BLaER1 treated with 17β-estradiol and CSF1 and Interleukin-3, amounts not matched to agents 10 nM and 100 nM (cell line): ENCODE measurements around the gene SMTNL1.

ENCODE experiments used
- H3K27ac ChIP-seq, 11 experiments: shearing (Covaris generic); formaldehyde crosslinking; 2 replicates each; pipeline ENCODE4 v1.8.1; 2022
- H3K27me3 ChIP-seq, 11 experiments: shearing (Covaris generic); formaldehyde crosslinking; 2 replicates each; pipeline ENCODE4 v1.8.1; 2022
- H3K36me3 ChIP-seq, 11 experiments: shearing (Covaris generic); formaldehyde crosslinking; 2 replicates each; pipeline ENCODE4 v1.8.1; 2022
- H3K4me1 ChIP-seq, 10 experiments: shearing (Covaris generic); formaldehyde crosslinking; 2 replicates each; pipeline ENCODE4 v1.8.1; 2022
- H3K4me2 ChIP-seq, 11 experiments: shearing (Covaris generic); formaldehyde crosslinking; 2 replicates each; pipeline ENCODE4 v1.8.1; 2022
- H3K4me3 ChIP-seq, 10 experiments: shearing (Covaris generic); formaldehyde crosslinking; 2 replicates each; pipeline ENCODE4 v1.8.1; 2022
- H3K9ac ChIP-seq, 11 experiments: shearing (Covaris generic); formaldehyde crosslinking; 2 replicates each; pipeline ENCODE4 v1.8.1; 2022
- H3K9me3 ChIP-seq, 11 experiments: shearing (Covaris generic); formaldehyde crosslinking; replicated peaks in 1 of 11; 2 replicates each; pipeline ENCODE4 v1.8.1; 2022
- H4K20me1 ChIP-seq, 11 experiments: shearing (Covaris generic); formaldehyde crosslinking; 2 replicates each; pipeline ENCODE4 v1.8.1; 2022
- Cebpa-rat ChIP-seq, 11 experiments: shearing (Covaris generic); IDR thresholded peaks; 2 replicates each; pipeline ENCODE4 v1.8.1; 2022

The SMTNL1 gene

DNA sequence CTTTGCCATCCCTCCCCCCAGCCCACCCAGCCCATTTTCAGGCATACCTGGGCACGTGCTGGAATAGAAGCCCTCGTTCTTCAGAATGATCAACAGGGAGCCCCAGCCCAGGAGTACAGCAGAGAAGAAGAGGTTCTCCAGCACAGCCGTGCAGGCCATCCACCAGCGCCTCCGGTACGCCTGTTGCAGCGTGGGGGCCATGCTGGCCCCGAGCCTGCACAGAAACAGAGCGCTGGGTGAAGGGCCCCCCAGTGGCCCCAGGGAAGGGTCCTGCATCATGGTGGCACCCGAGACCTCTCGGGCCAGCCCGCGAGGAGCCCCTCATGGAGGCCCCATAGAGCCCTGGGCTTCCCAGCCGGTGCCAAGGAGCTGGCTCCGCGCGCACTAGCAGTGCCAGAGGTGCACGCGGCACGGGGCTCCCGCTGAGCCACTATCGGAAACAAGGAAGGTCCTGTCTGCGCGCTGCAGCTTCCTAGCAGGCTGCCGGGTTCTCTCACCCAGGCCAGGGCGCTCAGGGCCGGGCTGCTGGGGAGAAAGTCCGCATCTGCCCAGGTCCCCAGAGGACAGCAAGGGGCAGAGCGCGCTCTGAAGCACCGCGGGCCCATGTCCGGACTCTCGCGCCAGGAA, 23.4 kb upstream of the SMTNL1 start:
- Histone ChIP-seq H3K9me3 (no peaks in the 10 kb centered on the region), H3K4me2 (peak overlapping the region; percentile 93 to 100 (median 97)), H3K4me3 (peak overlapping the region; percentile 79 to 97 (median 88)), H3K9ac (peak overlapping the region; percentile 75 to 90 (median 85); a peak in 21 of 22 replicates), H3K27ac (peak overlapping the region in 10 of 11 experiments; percentile 20 to 88 (median 78); a peak in 19 of 22 replicates), H3K27me3 (no peaks in the 10 kb centered on the region), H3K36me3 (peaks cover 0 to 29% (median 12%) of the 10 kb centered on the region in 11 experiments; a peak in 11 of 22 replicates), H3K4me1 (peaks cover 18 to 47% (median 36%) of the 10 kb centered on the region in 10 experiments), H4K20me1 (peaks cover 0 to 27% (median 10%) of the 10 kb centered on the region in 11 experiments; a peak in 13 of 22 replicates)
- TF ChIP-seq Cebpa-rat (IDR thresholded peaks at IDR 0.05), result no peak

DNA sequence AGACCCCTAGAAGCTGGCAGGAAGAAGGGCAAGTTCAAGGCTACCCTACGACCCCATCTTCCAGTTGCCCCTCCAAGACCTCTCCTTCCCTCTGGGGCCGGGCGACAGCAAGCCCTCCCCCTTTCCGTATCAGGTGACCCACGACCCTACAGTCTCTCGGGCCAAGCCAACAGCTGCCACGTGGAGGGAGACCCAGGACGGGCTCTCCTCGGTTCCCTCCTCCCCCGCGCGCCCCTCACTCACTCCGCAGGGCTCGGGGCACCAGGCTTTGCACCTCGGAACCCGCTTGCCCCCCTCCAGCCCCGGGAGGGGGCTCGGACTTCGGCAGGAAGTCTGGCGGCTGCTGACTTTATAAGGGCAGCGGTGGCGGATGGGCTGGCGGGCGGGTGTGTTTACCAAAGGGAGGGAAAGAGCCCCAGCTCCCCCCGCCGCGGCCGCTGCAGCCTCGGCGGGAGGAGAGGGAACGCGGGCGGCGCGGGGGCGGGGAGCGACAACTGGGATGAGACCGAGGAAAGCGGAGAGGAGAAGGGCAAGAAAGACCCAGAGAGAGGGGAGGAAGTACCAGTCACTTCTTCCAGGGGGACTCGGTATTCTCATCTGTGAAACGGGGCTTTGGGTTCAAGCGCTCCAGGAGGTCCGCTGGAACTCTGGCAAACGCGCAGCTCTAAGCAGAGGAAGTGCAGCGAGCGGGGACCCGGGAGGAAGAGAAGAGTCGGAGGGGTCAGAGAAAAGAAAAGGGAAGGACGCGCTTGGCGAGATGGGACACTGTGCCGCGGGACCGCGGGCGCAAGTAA, 22.7 kb upstream of the SMTNL1 start:
- peak overlapping the region; percentile 93 to 100 (median 97) for H3K4me2 ChIP-seq
- peak overlapping the region; percentile 75 to 90 (median 85) for H3K9ac ChIP-seq
- H3K4me3 ChIP-seq, result peak overlapping the region; percentile 79 to 97 (median 88)
- H3K36me3 ChIP-seq, result peaks cover 0 to 29% (median 12%) of the 10 kb centered on the region in 11 experiments; a peak in 10 of 22 replicates
- peaks cover 0 to 27% (median 10%) of the 10 kb centered on the region in 11 experiments; a peak in 13 of 22 replicates for H4K20me1 ChIP-seq
- peaks cover 18 to 45% (median 35%) of the 10 kb centered on the region in 10 experiments for H3K4me1 ChIP-seq
- H3K27ac ChIP-seq, result peak overlapping the region in 10 of 11 experiments; percentile 54 to 88 (median 78); a peak in 20 of 22 replicates
- no peaks in the 10 kb centered on the region for H3K9me3 ChIP-seq
- no peak for TF ChIP-seq Cebpa-rat (IDR thresholded peaks at IDR 0.05)
- H3K27me3 ChIP-seq, result no peaks in the 10 kb centered on the region

DNA sequence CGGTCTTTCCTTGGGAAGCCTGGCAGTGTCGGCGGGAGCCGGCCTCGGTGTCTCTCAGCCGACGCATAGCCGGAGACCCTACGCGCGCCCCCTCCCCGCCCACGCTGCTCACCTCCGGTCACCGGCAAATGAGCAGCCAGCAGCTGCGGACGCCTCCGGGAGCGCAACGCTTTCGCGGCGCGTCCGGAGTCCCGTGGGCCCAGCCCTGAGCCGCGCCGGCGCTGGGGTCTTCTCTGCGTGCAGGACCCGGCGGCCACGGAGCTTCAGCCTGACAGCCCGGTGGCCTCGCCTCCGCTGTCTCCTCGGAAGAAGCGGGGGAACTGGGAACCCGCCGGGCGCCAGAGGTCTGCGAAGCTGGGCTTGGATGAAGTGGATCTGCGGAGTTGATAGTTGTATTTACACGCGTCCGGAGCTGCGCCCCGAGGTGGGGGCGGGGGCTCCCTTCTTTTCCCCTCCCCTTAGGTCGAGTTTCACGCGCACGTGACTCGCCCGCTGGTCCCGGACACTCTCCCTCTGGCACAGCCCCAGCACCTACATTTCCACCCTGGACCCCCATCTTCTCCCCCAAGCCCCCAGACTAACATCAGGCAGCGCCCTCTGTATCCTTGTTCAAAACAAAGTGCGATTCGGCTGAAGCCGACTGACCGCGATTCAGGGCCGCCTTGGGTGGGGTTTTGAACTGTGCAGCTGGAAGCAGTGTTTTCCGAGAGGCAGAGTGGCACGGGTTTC, 21.9 kb upstream of the SMTNL1 start, which contains the start of gene SLC43A1:
Gene SLC43A1 (minus strand): TSS at position 371 of the 729 bp plus-strand sequence. CDS start 1,591 bp downstream, outside the sequence.
- Histone ChIP-seq H3K9me3 (no peaks in the 10 kb centered on the region), H3K4me3 (peak within 1 kb of the TSS; percentile 79 to 97 (median 88)), H3K36me3 (peaks cover 0 to 27% (median 9%) of the 10 kb centered on the region in 11 experiments; a peak in 10 of 22 replicates), H3K4me2 (peak within 1 kb of the TSS; percentile 93 to 100 (median 97)), H3K27me3 (no peaks in the 10 kb centered on the region), H3K9ac (peak within 1 kb of the TSS; percentile 75 to 90 (median 85)), H4K20me1 (peaks cover 0 to 27% (median 10%) of the 10 kb centered on the region in 11 experiments; a peak in 13 of 22 replicates), H3K4me1 (peaks cover 18 to 45% (median 35%) of the 10 kb centered on the region in 10 experiments), H3K27ac (peak within 1 kb of the TSS; percentile 12 to 88 (median 78); a peak in 21 of 22 replicates)
- no peak for TF ChIP-seq Cebpa-rat (IDR thresholded peaks at IDR 0.05)

DNA sequence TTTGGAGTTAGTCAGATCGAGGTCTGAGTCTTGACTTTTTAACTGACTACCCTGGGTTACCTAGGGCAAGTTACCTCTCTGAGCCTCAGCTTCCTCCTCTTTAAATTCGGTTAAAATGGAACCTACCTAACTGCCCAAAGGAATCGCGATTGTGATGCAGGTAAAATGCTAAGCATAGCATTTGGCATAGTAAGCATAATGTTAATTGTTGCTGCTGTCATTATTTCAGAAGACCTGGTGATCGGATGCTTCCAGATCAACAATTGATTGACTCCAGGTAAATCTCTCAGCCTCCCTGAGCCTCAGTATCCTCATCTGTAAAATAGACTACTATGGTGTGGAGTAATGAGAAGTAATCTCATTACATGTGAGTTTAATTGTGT, 21.3 kb upstream of the SMTNL1 start:
- H3K36me3 ChIP-seq, result peaks cover 0 to 21% (median 4%) of the 10 kb centered on the region in 11 experiments; a peak in 10 of 22 replicates
- peak overlapping the region; percentile 75 to 90 (median 85) for H3K9ac ChIP-seq
- no peaks in the 10 kb centered on the region for H3K9me3 ChIP-seq
- peak overlapping the region; percentile 93 to 100 (median 97) for H3K4me2 ChIP-seq
- H3K4me1 ChIP-seq, result peaks cover 18 to 44% (median 35%) of the 10 kb centered on the region in 10 experiments
- peaks cover 0 to 26% (median 10%) of the 10 kb centered on the region in 11 experiments; a peak in 13 of 22 replicates for H4K20me1 ChIP-seq
- H3K4me3 ChIP-seq, result peak overlapping the region; percentile 79 to 97 (median 88)
- H3K27me3 ChIP-seq, result no peaks in the 10 kb centered on the region
- no peak for TF ChIP-seq Cebpa-rat (IDR thresholded peaks at IDR 0.05)
- peak overlapping the region; percentile 12 to 88 (median 78); a peak in 20 of 22 replicates for H3K27ac ChIP-seq

DNA sequence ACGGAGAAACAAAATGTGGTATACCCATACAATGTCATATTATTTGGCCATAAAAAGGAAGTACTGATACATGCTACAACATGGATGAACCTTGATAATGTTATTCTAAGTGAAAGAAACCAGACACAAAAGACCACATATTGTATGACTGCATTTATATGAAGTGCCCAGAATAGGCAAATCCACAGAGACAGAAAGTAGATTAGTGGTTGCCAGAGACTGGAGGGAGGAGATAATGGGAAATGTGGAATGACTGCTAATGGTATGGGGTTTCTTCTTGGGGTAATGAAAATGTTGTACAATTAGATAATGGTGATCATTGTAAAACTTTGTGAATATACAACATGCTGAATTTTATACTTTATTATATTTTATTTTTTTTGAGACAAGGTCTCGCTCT, 16.3 kb upstream of the SMTNL1 start:
- H3K9ac ChIP-seq, result no peak overlapping the region
- H3K4me3 ChIP-seq, result no peak overlapping the region
- no peaks in the 10 kb centered on the region for H3K27me3 ChIP-seq
- H3K4me2 ChIP-seq, result no peak overlapping the region
- H3K4me1 ChIP-seq, result peaks cover 2 to 10% (median 7%) of the 10 kb centered on the region in 10 experiments; a peak in 19 of 20 replicates
- H3K36me3 ChIP-seq, result peaks cover 0 to 17% (median 10%) of the 10 kb centered on the region in 11 experiments; a peak in 12 of 22 replicates
- peaks cover 0 to 2% (median 0%) of the 10 kb centered on the region in 11 experiments; a peak in 2 of 22 replicates for H4K20me1 ChIP-seq
- no peak for TF ChIP-seq Cebpa-rat (IDR thresholded peaks at IDR 0.05)
- no peak overlapping the region for H3K27ac ChIP-seq
- H3K9me3 ChIP-seq, result peaks cover 0 to 6% (median 0%) of the 10 kb centered on the region in 11 experiments; a peak in 1 of 22 replicates

DNA sequence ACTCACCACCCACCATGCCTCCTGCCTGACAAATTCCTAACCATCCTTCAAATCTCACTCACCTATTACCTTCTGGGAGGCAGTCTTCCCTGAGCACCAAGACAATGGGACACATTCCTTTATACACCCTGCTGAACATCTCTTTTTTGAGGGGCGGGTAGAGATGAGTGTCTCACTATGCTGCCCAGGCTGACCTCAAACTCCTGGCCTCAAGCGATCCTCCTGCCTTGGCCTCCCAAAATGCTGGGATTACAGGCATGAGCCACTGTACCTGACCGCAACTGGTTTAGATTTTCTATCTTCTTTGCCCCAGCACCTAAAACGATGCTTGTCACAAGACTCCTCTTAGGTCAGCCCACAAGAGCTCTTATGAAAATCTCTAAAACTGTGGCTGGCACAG, 14.0 kb upstream of the SMTNL1 start:
- no peak overlapping the region for H3K9ac ChIP-seq
- H4K20me1 ChIP-seq, result peaks cover 0 to 19% (median 10%) of the 10 kb centered on the region in 11 experiments; a peak in 11 of 22 replicates
- no peaks in the 10 kb centered on the region for H3K27me3 ChIP-seq
- no peak overlapping the region for H3K4me3 ChIP-seq
- H3K4me2 ChIP-seq, result no peak overlapping the region
- peaks cover 0 to 35% (median 18%) of the 10 kb centered on the region in 11 experiments; a peak in 20 of 22 replicates for H3K36me3 ChIP-seq
- TF ChIP-seq Cebpa-rat (IDR thresholded peaks at IDR 0.05), result no peak
- H3K9me3 ChIP-seq, result peaks cover 0 to 6% (median 0%) of the 10 kb centered on the region in 11 experiments; a peak in 1 of 22 replicates
- H3K27ac ChIP-seq, result no peak overlapping the region
- peaks cover 0 to 8% (median 0%) of the 10 kb centered on the region in 10 experiments; a peak in 6 of 20 replicates for H3K4me1 ChIP-seq

DNA sequence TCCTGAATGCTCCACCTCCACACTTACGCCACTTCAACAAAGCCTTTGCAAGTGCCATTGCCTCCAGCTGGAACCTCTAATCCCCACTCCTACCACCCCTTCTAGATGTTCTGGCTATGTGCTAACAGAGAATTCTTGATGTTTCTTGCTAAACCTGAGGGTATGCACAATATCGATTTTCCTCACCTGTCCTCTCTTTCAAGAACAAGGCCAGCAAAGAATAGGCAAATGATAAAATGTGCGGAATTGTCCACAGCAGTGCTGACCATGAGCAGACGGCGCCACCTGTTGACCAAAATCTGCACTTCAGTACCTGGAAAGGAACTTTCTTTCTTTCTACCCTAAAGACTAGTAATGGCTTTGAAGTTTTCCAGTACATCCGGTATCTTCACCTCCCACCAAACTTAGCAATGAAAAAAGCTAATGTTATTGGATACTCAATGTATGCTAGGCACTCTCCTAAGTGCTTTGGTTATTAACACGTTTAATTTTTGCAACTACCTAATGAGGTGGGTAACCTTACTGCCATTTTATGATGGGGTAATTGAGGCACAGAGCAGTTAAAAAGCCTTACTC, 10.3 kb upstream of the SMTNL1 start:
- no peak overlapping the region; a peak in 1 of 22 replicates for H3K9ac ChIP-seq
- peaks cover 22 to 33% (median 24%) of the 10 kb centered on the region in 10 experiments for H3K4me1 ChIP-seq
- TF ChIP-seq Cebpa-rat (IDR thresholded peaks at IDR 0.05), result no peak
- peaks cover 4 to 44% (median 26%) of the 10 kb centered on the region in 11 experiments; a peak in 20 of 22 replicates for H3K36me3 ChIP-seq
- H3K4me3 ChIP-seq, result no peak overlapping the region
- peaks cover 0 to 27% (median 16%) of the 10 kb centered on the region in 11 experiments; a peak in 11 of 22 replicates for H4K20me1 ChIP-seq
- H3K4me2 ChIP-seq, result no peak overlapping the region
- H3K27ac ChIP-seq, result no peak overlapping the region
- no peaks in the 10 kb centered on the region for H3K27me3 ChIP-seq
- H3K9me3 ChIP-seq, result peaks cover 0 to 6% (median 0%) of the 10 kb centered on the region in 11 experiments; a peak in 1 of 22 replicates
